Coronary artery (tissue), 2 donors: ENCODE measurements around the gene MAML3.

Experiments
- DNase-seq: peaks from one replicate; pipeline ENCODE4 v3.0.0-alpha.2; 2017; ENCODE audit warnings: low spot score
- H3K27ac ChIP-seq, 2 donors: fragments of 200-600 bp; sonication (generic); one replicate each; pipeline ENCODE4 v1.5.1; 2016 to 2019
- H3K4me3 ChIP-seq: fragments of 200-600 bp; sonication (generic); 2 replicates; pipeline ENCODE4 v1.5.1; 2016; ENCODE audit warnings: mild to moderate bottlenecking, moderate library complexity
- CTCF ChIP-seq: fragments of 200-600 bp; sonication (generic); IDR thresholded peaks from one replicate; pipeline ENCODE4 v1.5.1; 2019; ENCODE audit warnings: antibody characterized with exemption

Gene MAML3

GRCh38 chr4:139810710-139811109 lies 343.3 kb downstream of the MAML3 start:
- no peak overlapping the region for H3K4me3 ChIP-seq
- no peak for DNase-seq
- no peak for TF ChIP-seq CTCF

GRCh38 chr4:139809757-139810140 lies 344.2 kb downstream of the MAML3 start:
- H3K27ac ChIP-seq, result no peak overlapping the region
- no peak for DNase-seq
- TF ChIP-seq CTCF, result no peak
- no peak overlapping the region for H3K4me3 ChIP-seq

More at GRCh38 chr4:139810710-139811109, 343.3 kb downstream of the MAML3 start:
- H3K27ac ChIP-seq, result no peak overlapping the region

- H3K4me3 ChIP-seq, result no peak overlapping the region
- DNase-seq, result no peak
- no peak for TF ChIP-seq CTCF
- no peak overlapping the region for H3K27ac ChIP-seq
Measured at GRCh38 chr4:139808808-139809756, 344.9 kb downstream of the MAML3 start.

DNA sequence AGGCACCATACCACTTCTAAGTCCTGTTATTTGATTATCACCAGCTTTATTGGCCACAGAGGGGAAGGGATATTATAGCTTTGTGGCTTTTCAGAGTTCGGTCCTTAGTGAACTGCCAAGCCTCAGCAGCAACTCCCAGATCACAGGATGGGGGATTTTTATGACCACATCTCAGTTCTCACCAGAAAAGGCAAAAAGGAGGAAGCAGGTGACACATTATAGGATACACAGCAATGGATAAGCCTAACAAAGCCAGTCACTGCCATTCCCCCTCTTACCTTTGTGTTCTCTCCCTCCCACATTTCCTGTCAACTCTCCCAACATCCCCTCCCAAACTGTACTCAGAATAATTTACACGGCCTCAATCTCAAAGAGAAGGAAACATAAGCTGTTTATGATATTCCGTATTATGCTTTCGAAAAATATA lies 345.6 kb downstream of the MAML3 start:
- Histone ChIP-seq H3K4me3 (no peak overlapping the region), H3K27ac (no peak overlapping the region)
- no peak for TF ChIP-seq CTCF
- DNase-seq, result no peak

GRCh38 chr4:139807483-139807882 lies 346.5 kb downstream of the MAML3 start:
- H3K27ac ChIP-seq, result no peak overlapping the region
- no peak for TF ChIP-seq CTCF
- H3K4me3 ChIP-seq, result no peak overlapping the region
- no peak for DNase-seq

GRCh38 chr4:139806929-139807328 lies 347.1 kb downstream of the MAML3 start:
- H3K4me3 ChIP-seq, result no peak overlapping the region
- no peak for DNase-seq
- H3K27ac ChIP-seq, result no peak overlapping the region
- TF ChIP-seq CTCF, result no peak

- no peak for DNase-seq
- no peak for TF ChIP-seq CTCF
- Histone ChIP-seq H3K4me3 (no peak overlapping the region), H3K27ac (no peak overlapping the region)
Measured at GRCh38 chr4:139802931-139803330, 351.1 kb downstream of the MAML3 start.
